T-helper 2 cell treated with Interferon-gamma antibody and Interleukin-4, amounts not matched to agents 5 μg/mL and 100 μg/mL, for 36 hours (primary cell): ENCODE data around the gene GPI.

Source experiments
- DNase-seq: peaks from one replicate; pipeline ENCODE4 v3.0.0; 2021; ENCODE audit warnings: low spot score
- H3K27ac Mint-ChIP-seq: one replicate; pipeline ENCODE4 v1.8.0; 2021; ENCODE audit warnings: mild to moderate bottlenecking, mixed read lengths
- H3K27me3 Mint-ChIP-seq: one replicate; pipeline ENCODE4 v1.8.0; 2021; ENCODE audit warnings: low read depth, mixed read lengths
- H3K36me3 Mint-ChIP-seq: one replicate; pipeline ENCODE4 v1.8.0; 2021; ENCODE audit warnings: low read depth, mixed read lengths
- H3K4me1 Mint-ChIP-seq: one replicate; pipeline ENCODE4 v1.8.0; 2021; ENCODE audit warnings: low read depth, mixed read lengths
- H3K4me3 Mint-ChIP-seq: one replicate; pipeline ENCODE4 v1.8.0; 2022; ENCODE audit warnings: mild to moderate bottlenecking, moderate library complexity, mixed read lengths
- H3K9me3 Mint-ChIP-seq: one replicate; pipeline ENCODE4 v1.8.0; 2021; ENCODE audit warnings: mixed read lengths

GPI gene

DNA sequence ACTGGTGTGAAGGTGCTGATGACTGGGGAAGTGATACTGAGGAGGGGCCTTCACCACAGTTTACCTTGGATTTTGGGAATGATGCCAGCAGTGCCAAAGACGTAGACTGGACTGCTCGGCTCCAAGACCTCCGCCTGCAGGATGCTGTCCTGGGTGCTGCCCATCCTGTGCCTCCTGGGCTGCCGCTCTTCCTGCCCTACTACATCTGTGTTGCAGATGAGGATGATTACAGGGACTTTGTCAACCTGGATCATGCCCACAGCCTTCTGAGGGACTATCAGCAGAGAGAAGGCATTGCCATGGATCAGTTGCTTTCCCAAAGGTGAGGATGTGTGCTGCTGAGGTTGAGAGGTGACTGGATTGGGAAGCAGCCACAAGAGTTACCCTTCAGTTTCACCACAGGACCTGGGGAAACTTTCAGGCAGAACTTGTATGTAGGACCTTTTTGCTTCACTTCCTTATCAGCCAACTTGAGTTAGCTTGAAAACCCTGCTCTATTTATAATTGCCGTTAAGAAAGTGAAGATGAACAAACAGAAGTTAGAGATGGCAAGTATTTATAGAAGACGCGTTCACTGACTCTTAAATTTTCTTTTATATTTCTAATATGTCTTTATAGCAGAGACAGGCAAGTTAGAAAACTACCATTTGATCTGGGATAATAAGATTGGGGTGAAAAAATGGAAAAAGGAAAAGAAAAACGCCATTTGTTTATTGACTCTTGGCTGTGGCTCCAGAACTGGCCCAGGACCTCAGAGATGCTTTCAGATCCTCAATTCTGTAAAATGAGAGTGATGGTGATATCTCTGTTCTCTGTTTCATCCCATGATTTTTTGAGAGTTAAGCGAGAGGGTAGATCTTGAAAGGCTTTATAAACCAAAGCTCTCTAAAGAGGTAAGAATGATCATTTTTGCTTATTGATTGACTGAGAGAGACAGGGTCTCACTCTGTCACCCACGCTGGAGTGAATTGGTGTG, 44.5 kb downstream of the GPI start:
- no peak overlapping the region for H3K27ac Mint-ChIP-seq

DNA sequence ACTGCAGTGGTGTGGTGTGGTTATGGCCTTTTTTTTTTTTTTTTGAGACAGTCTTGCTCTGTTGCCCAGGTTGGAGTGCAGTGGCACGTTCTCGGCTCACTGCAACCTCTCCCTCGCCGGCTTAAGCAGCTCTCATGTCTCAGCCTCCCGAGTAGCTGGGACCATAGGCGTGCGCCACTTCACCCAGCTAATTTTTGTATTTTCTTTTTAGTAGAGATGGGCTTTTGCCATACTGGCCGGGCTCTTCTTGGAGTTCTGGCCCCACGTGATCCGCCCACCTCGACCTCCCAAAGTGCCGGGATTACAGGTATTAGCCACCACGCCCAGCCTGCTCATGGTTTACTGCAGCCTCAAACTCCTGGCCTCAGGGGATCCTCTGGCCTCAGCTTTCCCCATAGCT, 46.2 kb downstream of the GPI start:
- no peak overlapping the region for H3K27ac Mint-ChIP-seq
- no peaks in the 10 kb centered on the region for H3K9me3 Mint-ChIP-seq
- peaks cover 19% of the 10 kb centered on the region for H3K36me3 Mint-ChIP-seq
- H3K27me3 Mint-ChIP-seq: no peaks in the 10 kb centered on the region
- no peaks in the 10 kb centered on the region for H3K4me1 Mint-ChIP-seq
- no peak overlapping the region for H3K4me3 Mint-ChIP-seq
- no peak for DNase-seq

More for the DNA sequence above, 44.5 kb downstream of the GPI start:
- Mint-ChIP-seq H3K4me3 (no peak overlapping the region), H3K36me3 (peaks cover 16% of the 10 kb centered on the region), H3K4me1 (peaks cover 2% of the 10 kb centered on the region), H3K9me3 (no peaks in the 10 kb centered on the region), H3K27me3 (no peaks in the 10 kb centered on the region)
- no peak for DNase-seq

DNA sequence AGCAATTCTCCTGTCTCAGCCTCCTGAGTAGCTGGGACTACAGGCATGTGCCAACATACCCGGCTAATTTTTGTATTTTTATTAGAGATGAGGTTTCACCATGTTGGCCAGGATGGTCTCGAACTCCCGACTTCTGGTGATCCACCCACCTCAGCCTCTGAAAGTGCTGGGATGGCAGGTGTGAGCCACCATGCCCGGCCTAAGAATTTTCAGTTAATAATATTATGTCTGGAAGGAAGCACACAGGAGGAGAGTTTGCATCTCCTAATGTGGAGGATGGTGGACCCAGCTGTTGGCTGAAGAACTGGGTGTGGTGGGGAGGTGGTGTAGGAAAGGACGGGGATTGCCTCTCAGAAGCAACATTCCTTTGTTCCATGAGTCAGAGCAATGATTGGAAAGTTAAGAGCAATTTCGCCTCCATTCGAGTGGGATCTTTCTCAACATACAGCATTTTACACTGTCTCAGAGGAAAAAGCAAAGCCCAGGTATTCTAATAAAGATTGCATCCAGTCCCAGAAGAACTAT, 51.1 kb downstream of the GPI start:
- no peaks in the 10 kb centered on the region for H3K9me3 Mint-ChIP-seq
- no peak overlapping the region for H3K4me3 Mint-ChIP-seq
- peaks cover 13% of the 10 kb centered on the region for H3K36me3 Mint-ChIP-seq
- DNase-seq: no peak
- peaks cover 3% of the 10 kb centered on the region for H3K4me1 Mint-ChIP-seq
- no peaks in the 10 kb centered on the region for H3K27me3 Mint-ChIP-seq
- no peak overlapping the region for H3K27ac Mint-ChIP-seq

DNA sequence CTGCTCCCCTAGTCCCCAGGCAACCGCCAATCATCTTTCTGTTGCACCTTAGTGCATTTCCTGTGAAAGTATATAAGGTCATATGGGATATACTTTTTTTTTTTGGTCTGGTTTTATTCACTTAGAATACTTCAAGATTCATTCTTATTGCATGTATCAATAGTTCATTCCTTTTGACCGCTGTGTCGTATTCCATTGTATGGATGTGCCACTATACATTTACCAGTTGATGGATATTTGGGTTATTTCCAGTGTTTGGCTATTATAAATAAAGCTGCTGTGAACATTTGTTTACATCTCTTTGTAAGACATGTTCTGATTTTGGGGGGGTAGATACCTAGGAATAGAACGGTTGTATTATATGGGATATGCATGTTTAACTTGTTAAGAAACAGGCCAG, 53.3 kb downstream of the GPI start:
- peaks cover 17% of the 10 kb centered on the region for H3K36me3 Mint-ChIP-seq
- no peak for DNase-seq
- H3K27me3 Mint-ChIP-seq: no peaks in the 10 kb centered on the region
- H3K4me3 Mint-ChIP-seq: no peak overlapping the region
- H3K9me3 Mint-ChIP-seq: no peaks in the 10 kb centered on the region
- H3K27ac Mint-ChIP-seq: no peak overlapping the region
- H3K4me1 Mint-ChIP-seq: peaks cover 3% of the 10 kb centered on the region

DNA sequence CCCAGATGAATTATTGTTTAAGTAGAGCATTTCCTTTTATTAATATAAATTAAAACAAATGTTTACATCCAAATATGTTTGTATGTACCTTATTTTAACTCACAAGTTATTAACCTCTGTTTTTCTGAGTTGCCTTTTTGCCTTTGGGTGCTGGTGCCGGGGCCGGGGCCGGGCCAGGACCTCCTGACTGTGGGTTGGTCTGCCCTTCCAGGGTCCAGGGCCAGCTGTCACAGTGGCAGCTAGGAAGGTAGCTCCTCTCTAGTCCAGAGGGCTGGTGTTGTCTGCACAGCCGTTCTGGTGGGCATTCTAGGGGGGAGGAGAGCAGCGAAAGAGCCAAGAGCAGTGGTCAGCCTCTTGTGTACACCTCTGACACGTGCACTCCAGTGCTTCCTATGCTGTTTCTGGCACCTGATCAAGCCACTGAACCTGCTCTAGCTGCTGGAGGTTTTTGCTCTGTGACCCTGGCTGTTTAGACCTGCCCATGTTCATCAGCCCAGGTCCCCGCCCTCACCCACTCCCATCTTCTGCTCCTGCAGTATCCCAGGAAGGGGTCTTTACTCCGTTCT, 61.2 kb downstream of the GPI start:
- Mint-ChIP-seq H3K36me3 (peaks cover 22% of the 10 kb centered on the region), H3K27ac (no peak overlapping the region), H3K4me3 (no peak overlapping the region), H3K4me1 (peaks cover 18% of the 10 kb centered on the region), H3K9me3 (no peaks in the 10 kb centered on the region), H3K27me3 (no peaks in the 10 kb centered on the region)
- no peak for DNase-seq

DNA sequence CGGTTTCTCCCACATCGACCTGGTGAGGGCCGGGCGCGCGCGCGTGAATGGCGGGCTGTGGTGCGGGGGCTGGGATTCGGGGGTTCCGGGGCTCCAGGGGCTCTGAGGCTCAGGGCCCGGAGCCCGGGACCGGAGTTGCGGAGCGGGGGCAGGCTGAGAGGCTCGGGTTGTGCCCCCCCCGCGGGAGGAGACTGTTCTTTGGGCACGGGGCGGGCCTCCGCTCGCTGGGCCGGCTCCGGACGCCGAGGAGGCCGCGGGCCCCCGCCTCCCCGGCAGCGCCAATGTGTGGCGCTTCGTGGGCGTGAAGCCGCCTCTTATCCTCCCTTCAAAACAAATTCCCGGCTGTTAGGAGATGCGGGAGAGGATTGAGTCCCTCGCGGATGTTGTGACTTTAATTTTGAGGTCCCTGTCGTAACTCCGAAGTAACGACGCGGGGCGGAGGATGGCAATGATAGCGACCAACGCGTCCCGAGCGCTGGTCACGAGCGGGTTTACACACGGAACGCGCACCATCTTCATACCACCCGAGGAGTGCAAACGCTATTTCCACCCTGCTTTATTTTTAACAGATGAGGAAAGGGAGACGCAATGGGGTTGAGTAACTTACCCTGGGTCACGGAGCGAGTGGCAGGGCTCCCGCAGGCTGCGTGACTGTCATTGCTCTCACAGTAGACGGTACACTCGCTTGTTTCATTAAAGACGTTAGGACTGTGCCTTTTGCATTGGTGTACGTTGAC, 63.7 kb downstream of the GPI start:
- H3K27ac Mint-ChIP-seq: peak overlapping the region; percentile 94
- no peak for DNase-seq
- no peaks in the 10 kb centered on the region for H3K9me3 Mint-ChIP-seq
- H3K4me1 Mint-ChIP-seq: peaks cover 26% of the 10 kb centered on the region
- H3K27me3 Mint-ChIP-seq: no peaks in the 10 kb centered on the region
- H3K36me3 Mint-ChIP-seq: peaks cover 34% of the 10 kb centered on the region
- peak overlapping the region; percentile 98 for H3K4me3 Mint-ChIP-seq

DNA sequence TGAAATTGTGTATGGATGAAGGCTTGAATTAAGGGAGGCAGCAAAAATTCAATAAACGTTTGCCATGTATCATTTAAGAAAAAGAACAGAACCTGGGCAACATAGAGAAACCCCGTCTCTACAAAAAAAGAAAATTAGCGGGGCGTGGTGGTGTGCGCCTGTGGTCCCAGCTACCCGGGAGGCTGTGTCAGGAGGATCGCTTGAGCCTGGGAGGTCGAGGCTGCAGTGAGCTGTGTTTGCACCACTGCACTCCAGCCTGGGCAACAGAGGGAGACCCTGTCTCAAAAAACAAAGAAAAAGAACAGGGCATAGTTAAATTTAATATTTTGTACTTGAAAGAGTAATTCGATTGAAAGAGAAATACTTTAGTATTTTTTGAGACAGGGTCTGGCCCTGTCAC, 64.6 kb downstream of the GPI start:
- Mint-ChIP-seq H3K4me3 (peak overlapping the region; percentile 98), H3K4me1 (peaks cover 30% of the 10 kb centered on the region), H3K27me3 (no peaks in the 10 kb centered on the region), H3K9me3 (no peaks in the 10 kb centered on the region), H3K27ac (peak overlapping the region; percentile 94), H3K36me3 (peaks cover 38% of the 10 kb centered on the region)
- DNase-seq: no peak

DNA sequence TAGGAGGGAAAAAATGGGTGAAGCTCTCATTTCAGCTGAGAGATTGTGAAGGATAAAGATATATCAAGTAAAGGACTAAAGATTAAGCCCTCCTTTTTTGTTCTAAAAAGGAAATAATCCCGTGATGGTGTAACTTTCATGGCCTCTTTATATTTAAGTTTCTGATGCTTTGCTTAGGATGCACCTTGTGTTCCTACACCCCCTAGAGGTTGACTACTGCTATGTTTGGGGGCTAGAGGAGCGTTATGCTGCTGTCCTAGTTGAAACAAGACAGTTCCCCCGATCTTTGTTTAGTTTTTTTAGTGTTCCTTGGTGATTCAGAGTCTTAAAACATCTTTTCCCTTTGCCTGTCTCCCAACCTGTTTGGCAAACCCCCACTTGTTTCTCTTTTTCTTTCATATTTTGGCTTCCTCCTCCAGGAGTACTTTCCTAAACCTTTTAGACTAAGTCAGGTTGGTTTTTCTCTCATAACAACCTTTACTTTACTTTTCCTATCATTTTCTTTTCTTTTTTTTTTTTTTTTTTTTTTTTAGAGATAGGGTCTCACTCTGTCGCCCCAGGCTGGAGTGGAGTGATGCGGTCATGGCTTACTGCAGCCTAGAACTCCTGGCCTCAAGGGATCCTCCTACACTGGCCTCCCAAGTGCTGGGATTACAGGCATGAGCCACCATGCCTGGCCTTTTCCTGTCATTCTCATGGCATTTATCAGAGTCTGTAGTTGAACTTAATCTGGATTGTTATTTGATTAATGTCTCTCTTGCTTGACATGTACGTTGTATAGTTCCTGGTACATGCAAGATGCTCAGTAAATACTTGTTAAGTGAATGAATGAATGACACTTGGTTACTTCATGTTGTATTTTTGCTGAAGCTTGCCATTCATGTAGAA, 66.0 kb downstream of the GPI start:
- Mint-ChIP-seq H3K4me3 (peak overlapping the region; percentile 98), H3K9me3 (no peaks in the 10 kb centered on the region), H3K27me3 (no peaks in the 10 kb centered on the region), H3K4me1 (peaks cover 30% of the 10 kb centered on the region), H3K36me3 (peaks cover 43% of the 10 kb centered on the region), H3K27ac (peak overlapping the region; percentile 86)
- peak; percentile 26 for DNase-seq

DNA sequence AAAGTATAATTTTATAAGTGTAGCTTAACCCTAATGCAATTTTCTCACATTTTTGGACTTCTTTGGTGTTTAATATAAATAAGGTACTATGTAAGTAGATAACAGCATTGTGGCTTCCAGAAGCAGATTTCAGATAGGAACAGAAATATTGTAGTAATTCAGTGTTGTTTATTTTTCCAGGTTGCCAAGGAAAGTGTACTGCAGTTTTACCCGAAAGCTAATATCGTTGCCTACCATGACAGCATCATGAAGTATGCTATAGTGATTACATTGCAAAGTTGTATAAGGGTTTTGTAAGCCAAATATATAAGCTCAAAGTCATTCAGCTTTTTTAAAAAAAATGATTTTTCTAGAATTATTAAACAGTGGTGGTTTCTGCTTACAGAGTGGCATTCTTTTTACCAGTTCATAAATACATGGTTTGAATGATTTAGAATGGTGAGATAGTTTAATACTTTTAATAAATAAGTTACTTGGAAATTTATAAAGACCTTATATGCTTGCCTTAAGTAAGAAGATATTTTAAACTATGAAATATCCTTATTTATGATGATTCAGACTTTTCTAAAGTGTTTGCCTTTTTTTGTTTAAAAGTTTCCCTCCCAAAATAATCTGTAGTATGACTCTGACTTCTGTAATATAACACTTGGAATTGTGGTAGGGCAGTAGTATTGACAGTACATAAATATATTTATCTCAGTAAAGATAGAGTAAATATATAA, 66.8 kb downstream of the GPI start:
- H3K4me1 Mint-ChIP-seq: peaks cover 30% of the 10 kb centered on the region
- H3K4me3 Mint-ChIP-seq: no peak overlapping the region
- peaks cover 47% of the 10 kb centered on the region for H3K36me3 Mint-ChIP-seq
- no peak for DNase-seq
- H3K9me3 Mint-ChIP-seq: no peaks in the 10 kb centered on the region
- no peak overlapping the region for H3K27ac Mint-ChIP-seq
- H3K27me3 Mint-ChIP-seq: no peaks in the 10 kb centered on the region

DNA sequence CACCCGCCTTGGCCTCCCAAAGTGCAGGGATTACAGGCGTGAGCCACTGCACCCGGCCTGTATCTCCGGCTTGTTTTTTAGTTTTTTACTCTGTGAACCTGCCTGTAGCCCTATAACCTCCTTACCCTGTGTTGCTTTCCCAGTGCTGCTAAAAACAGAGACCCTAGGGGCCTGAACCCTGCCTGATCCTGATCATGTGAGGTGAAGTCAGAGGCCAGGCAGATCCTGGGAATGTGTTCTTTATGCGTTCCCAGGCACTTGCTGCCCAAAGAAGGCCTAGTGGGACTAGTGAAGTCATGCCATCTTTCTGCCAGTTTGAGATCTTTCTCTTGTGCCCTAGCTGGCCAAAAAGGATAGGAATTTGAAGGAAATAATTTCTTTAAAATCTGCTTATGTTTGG, 67.8 kb downstream of the GPI start:
- peaks cover 50% of the 10 kb centered on the region for H3K36me3 Mint-ChIP-seq
- no peak for DNase-seq
- H3K27ac Mint-ChIP-seq: no peak overlapping the region

DNA sequence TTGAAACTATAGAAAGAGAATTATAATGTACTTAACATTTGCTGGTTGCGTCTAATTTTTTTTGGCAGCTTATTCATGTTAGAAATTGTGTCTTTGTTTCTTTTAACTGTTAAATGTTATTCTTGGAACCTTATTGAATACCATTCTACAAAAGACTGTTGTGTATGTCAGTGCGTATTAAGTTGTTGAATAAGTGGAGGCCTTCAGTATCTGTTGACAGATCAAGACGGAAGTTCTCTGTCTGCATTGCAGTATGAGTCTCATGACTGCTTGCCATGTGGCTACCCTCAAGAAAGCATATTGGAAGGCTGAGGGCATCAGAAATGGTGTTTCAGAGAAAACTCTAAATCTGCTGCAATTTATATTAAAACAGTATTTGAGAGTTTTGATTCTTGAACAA, 71.7 kb downstream of the GPI start:
- Mint-ChIP-seq H3K4me1 (peaks cover 10% of the 10 kb centered on the region), H3K9me3 (no peaks in the 10 kb centered on the region), H3K27ac (no peak overlapping the region), H3K4me3 (no peak overlapping the region), H3K36me3 (peaks cover 49% of the 10 kb centered on the region), H3K27me3 (no peaks in the 10 kb centered on the region)
- DNase-seq: no peak

More for the DNA sequence above, 67.8 kb downstream of the GPI start:
- Mint-ChIP-seq H3K9me3 (no peaks in the 10 kb centered on the region), H3K4me1 (peaks cover 29% of the 10 kb centered on the region), H3K4me3 (no peak overlapping the region), H3K27me3 (no peaks in the 10 kb centered on the region)

DNA sequence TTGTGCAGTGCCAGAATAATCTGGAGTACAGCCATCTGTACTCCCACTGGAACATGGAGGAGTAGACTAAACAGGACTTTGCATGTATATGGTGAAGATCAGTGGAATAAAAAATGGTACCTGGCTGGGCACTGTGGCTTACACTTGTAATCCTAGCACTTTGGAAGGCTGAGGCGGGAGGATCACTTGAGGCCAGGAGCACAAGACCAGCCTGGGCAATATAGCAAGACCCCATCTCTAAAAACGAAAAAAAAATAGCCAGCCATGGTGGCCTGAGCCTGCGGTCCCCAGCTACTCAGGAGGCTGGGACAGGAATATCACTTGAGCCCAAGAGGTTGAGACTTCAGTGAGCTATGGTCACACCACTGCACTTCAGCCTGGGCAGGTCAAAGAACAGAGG, 83.2 kb downstream of the GPI start:
- H3K4me1 Mint-ChIP-seq: peaks cover 2% of the 10 kb centered on the region
- DNase-seq: no peak
- no peaks in the 10 kb centered on the region for H3K27me3 Mint-ChIP-seq
- no peak overlapping the region for H3K27ac Mint-ChIP-seq
- peaks cover 68% of the 10 kb centered on the region for H3K36me3 Mint-ChIP-seq
- H3K4me3 Mint-ChIP-seq: no peak overlapping the region
- no peaks in the 10 kb centered on the region for H3K9me3 Mint-ChIP-seq
